ENCODE data around the gene PRF1.
"Not testable (repeated sequence)": the region's sequence is repeated elsewhere in the genome, so short reads cannot be mapped to it uniquely, and the experiment has no call there.

Gene PRF1

DNA sequence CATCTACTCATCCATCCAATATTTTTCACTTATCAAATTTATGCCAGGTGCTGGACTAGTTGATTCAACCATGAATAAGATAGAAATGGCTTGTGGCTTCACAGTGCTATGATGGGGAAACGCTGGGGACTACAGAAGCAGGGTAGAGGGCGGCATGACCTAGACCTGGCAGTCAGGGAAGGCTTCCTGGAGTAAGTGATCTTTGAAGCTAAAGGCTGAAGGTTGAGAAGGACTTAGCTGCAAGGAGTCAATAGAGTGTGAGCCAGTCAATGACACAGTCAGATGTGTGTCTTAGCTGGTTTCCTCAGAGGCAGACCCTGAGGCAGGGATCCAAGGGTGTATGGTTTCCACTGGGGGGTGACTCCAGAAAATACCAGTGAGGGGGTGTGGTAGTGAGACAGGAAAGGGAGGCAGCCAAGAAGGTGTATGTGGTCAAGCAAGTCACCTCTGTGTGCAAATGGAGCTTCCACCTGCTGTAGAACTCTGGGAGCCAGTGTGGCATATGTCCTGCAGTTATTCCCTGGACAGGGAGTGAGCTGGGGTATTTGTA is 10.3 kb downstream of the PRF1 start:
- no peak for DNase-seq

DNA sequence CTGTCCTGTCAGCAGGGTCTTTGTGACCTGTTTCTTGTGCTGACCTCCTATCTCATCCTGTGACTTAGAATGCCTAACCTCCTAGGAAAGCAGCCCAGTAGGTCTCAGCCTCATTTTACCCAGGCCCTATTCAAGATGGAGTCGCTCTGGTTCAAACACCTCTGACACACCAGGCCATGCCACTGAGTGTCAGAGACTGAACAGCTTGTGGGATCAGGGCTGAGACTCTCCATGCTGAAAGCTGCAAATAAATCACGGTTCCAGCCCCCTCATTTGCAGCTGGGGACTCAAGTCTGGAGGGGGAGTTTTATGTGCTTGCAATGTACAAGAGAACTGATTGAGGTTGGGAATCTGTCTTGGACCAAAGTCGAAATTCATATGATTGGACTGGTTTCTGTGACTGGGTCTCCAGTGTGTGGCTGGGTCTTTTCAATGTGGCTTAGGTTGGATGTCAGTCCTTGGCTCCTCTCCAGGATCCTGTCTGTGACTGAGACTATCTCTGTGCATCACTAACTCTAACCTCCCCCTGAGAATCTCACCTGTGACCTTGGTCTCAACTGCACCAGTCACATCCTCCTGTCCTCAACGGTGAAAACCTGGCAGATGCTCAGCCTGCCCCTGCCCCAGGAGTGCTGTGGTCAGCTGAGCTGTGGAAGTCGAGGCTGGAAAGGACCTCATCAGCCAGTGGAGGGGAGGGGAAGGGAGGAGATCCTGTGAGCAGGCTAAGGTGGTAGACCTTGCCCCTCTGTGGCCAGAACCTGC is 11.7 kb downstream of the PRF1 start:
- DNase-seq = no peak

DNA sequence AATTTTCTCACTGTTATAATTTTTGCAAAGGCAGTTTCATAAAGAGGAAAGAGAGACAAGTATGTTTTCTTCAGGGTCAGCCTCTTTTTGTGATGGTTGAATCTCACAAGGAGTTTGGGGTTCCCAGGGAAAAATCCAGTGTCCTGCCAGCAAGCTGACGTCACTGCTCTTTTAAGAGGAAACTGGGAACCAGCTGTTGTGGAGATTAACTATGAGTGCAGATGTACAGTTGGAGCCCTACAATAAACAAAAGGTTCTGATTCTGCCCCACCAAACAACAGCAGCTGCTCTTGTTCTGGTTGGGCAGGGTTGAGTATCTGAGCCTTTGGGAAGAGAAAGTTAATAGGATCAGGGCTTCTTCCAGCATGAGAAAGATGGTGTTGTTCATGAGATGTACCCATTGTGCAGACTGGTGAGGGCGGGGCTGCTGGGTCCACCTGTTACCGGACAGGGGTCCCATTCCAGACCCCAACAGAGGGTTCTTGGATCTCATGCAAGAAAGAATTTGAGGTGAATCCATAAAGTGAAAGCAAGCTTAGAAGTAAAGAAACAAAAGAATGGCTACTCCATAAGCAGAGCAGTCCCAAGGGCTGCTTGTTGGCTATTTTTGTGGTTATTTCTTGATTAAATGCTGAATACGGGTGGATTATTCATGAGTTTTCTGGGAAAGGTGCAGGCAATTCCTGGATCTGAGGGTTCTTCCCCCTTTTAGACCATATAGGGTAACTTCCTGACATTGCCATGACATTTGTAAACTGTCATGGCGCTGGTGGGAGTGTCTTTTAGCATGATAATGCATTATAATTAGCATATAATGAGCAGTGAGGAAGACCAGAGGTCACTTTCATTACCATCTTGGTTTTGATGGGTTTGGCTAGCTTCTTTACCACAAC is 12.5 kb downstream of the PRF1 start:
- peak; percentile 66 for DNase-seq

DNA sequence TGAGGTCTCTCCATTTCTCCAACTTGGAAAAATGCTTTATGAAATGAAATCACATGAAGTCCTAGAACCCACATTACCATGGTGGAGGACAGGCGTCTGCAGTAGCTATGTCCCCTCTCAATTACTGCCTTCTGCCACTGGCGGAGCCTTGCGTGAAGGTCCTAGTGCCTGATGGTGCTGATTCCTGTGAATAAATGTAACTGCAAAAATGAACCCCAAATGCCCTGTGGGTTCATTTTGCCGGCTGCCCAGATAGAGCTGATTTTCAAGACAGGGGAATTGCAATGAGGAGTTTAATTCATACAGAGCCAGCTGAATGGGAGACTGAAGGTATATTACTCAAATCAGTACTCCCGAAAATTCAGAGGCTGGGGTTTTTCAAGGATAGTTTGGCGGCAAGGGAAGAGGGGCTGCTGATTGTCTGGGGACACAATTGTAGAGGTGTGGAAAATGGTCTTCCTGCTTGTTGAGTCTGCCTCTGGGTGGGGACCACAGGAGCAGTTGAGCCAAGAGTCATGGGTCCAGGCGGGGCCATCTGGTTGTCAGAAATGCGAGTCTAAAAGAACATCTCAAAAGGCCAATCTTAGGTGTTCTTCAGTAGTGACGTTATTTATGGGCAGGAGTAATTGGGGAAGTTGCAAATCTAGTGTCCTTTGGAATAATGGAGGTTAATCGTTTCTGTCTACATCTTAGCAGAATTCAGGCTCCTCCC is 13.5 kb downstream of the PRF1 start:
- DNase-seq = no peak

DNA sequence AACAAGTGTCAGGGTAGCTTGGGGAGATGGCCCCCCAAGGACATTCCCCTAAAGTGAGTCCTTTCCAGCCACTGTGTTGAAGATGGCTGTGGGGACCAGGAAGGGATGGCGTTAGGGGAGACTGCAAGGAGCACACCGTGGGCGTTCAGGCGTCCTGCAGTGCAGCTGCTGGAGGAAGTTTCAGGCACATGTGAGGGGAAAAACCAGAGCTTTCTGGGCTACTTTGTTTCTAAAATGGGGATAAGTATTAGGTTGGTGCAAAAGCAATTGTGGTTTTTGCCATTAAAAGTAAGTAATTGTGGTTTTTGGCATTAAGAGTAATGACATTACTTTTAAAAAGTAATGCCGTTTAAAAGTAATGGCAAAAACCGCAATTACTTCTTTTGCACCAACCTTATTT is 14.3 kb downstream of the PRF1 start:
- DNase-seq = no peak

DNA sequence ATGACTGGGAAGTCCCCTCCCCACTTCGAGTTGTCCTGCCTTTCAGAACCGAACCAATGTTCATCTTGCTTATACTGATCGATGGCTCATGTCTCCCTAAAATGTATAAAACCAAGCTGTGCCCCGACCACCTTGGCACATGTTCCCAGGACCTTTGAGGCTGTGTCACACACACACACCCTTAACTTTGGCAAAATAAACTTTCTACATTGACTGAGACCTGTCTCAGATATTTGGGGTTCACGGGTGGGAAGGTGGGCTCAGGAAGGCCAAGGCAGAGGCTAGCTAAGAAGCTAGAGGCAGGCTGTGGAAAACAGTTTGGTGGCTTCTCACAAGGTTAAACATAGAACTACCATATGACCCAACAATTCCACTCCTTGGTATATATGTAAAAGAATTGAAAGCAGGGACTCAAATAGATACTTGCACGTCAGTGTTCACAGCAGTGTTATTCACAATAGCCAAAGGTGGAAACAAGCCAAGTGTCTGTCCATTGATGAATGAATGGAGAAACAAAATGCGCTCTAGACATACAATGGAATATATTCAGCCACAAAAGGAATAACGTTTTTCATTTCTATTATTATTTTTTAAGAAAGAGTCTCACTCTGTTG is 15.4 kb downstream of the PRF1 start:
- no peak for DNase-seq

DNA sequence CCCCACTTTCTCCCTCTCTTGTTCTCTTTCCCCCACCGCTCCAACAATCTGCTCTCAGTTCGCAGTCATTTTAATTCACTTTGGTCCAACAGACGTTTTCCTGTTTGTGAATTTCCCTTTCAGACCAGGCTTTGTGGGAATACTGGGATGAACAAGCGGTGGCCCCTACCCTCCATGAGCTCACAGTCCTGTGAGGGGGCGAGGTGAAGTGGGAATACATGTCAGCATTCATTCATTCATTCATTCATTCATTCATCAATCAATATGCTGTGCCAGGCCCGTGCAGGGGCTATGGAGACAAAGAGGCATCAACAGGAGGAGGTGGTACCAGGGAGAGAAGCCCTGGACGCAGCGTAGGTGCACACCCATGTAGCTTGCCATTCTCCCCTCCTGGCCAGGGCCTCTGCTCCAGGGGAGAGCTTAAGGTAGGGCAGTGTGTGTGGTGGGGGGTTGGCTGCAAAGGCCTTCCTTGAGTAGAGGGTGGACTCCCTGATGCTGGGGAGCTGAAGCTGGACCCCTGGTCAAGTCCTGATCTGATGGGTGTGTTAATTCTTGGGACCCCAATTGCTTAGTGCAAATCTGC is 16.1 kb downstream of the PRF1 start:
- no peak for DNase-seq

DNA sequence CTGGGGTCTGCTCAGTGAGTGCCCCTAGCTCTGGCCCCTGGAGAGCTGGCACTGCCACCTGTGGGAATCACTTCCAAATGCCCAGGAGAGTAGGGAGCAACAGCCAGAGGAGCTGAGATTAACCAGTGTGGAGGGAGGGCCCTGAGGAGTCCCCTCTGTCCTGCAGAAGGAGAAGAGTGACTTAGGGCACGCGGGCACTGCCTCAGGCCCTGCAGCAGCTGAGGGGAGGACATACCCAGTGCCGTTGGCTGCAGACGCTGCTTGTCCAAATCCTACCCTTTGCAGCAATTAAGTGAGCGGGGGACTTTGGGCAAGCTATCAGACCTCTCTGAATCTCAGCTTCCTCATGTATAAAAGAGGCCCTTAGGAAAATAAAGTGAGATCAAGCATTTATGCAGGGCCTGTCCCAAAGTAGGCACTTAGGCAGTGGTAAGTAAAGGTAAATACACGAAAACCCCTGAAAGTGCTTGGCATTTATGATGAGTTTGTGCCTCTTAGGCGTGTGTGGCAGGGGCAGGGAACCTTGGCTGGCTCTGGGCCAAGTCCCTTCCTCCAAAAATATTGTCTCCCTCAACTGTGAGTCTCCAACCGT is 16.9 kb downstream of the PRF1 start:
- no peak for DNase-seq

DNA sequence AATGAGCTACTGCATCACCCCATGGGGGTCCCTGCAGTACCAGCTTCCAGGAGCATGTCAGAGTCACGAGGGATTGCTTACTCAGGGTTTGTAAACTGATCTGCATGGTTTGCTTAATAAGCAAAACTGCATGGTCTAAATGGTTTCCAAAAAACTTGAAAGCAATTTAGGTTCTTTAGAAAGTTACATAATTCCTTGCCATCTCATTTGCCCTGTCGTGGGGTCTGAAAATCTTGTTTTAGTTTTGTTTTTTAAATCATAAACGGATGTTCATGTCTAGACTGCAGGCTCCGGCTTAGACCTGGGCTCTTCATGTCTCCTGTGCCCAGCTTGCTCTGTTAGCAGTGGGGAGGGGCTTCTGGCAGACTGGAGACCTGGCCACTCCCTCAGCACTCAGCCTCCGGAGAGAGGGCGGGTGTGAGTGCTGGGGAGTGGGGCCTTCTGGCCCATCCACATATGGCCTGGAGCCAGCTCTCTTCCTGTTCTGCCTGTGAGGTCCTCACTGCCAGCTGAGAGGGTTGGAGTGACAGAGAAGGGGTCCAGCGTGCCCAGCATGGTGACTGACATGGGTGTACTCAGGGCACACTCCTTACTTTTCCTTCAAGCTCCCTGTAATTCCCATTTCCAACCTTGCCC is 17.5 kb downstream of the PRF1 start:
- DNase-seq = peak; percentile 69

DNA sequence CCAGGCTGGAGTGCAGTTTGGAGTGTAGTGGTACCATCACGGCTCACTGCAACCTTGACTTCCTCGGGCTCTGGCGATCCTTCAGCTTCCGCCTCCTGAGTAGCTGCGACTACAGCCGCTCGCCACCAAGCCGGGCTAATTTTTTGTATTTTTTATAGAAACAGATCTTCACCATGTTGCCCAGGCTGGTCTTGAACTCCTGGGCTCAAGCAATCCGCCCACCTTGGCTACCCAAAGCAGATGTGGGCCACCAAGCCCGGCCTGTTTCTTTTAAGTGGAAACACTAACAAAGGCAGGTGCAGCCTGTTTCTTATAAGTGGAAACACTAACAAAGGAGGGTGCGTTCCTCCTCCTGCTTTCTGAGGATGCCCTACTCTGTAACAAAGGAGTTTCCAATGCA is 18.2 kb downstream of the PRF1 start:
- DNase-seq = peak; percentile 41

DNA sequence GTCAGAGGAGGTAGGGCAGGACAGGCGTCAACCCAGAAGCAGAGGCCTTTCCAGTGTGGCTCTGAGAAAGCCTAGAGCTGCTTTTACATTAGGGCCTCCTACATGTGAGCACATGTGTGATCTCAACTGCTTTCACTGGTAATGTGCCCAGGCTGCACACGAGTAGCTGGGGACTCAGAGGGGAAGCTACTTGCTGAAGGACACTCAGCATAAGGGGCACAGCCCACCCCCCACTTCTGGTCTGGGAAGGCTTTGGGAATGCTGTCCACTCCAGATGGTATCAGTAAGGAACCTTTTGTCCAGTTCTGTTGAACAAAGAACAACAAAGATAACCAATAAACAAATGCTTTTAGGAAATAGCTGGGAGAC is 18.9 kb downstream of the PRF1 start:
- DNase-seq = no peak

DNA sequence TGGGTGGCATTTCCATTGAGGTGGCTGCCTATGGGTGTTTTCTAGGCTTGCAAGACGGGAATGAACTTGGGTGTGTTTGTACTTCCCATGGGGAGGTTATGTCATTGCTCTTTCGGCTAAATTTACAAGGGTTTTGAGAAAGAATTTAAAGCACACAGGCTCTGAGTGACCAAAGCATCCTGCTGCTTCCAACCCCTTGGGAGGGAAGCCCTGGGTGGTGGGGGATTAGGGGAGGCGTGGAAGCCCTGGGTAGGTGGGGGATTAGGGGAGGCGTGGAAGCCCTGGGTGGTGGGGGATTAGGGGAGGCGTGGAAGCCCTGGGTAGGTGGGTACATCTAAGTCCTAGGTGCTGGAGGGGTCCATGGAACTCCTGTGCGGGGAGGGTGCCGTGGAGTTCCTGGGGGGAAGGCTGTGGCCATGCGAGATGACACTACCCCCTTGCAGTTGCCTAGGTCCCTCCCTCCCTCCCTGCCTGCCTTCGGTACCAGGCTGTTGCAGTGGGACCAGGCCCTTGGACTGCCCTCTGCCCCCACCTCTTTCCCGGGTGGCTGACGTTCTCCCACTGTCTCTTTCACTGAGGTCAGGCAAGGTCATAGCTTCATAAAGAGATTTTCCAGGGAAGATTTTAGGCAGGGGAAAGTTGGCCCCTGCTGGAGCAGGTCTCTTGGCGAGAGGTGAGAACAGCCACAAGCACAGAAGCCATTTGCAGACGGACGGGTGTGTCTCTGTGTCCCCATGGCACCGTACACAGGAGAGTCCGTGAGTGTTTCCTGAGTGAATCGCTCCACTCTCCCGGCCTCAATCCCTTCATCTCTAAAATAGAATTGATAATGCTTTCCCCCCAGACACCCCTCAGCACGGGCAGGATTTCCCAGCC is 19.5 kb downstream of the PRF1 start:
- DNase-seq = no peak

DNA sequence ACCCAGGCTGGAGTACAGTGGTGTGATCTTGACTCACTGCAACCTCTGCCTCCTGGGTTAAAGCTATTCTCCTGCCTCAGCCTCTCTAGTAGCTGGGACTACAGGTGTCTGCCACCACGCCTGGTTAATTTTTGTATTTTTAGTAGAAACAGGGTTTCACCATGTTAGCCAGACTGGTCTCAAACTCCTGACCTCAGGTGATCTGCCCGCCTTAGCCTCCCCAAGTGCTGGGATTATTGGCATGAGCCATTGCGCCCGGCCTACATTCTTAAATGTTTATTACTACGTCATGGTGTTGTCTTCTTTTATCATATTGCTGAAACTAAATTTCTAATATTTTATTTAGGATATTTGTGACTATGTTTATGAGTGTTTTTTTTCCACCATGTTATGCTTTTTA is 21.4 kb downstream of the PRF1 start:
- not testable (repeated sequence) for DNase-seq

DNA sequence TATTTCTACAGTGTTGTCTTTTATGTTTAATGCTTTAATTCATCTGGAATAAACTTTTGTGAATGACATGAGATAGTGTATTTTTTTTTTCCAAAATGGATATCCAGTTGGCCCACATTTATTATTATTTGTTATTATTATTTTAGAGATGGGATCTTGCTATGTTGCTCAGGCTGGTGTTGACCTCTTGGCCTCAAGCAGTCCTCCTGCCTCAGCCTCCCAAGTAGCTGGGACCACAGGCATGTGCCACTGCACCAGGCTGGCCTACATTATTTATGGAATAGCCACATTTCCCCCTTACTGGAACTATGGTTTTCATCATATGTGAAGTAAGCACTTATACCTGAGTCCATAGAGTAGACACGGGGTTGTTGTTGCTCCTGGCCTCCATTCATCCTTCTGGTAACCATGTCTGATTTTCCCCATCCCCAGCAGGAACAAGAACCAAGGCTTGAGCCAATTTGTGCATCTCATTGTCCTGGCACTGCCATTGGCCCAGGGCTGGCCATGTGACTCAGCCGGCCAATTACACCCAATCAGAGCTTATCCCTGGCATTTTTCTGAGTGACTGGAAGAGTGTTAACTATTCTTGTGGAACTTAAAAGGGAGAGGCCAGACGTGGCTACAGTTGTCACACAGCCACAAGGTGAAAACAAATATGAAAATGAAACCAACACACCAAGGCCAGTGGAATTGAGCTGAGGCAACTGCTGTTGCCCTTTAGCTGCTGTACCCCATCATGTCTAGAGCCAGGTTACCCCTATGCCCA is 23.1 kb downstream of the PRF1 start:
- DNase-seq = peak; percentile 38

DNA sequence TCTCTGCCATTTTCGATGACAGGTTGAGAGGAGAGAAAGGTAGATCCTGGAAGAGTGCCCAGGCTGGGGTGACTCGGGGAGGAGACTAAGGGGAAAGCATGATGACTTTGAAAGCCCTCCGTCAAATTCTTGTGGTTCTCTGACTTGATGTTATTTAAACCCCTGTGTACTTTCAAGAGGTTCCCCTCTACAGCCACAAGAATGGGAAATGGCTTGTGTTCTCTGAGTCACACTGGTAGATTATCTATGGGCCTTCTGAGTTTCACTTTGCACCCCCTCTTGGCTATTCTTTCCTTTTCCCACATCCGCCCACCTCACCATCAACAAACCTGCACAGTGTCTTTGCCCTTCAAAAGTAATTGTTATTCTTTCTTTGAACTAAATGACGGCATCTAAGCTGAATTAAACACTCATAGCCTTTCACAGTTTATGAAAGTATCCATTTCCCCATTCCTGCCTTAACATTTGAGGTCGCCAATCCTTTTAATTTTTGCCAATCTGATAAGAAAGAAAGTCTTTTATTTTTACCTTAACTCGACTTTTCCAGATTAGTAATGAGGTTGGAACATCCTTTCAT is 24.1 kb downstream of the PRF1 start:
- DNase-seq = no peak

DNA sequence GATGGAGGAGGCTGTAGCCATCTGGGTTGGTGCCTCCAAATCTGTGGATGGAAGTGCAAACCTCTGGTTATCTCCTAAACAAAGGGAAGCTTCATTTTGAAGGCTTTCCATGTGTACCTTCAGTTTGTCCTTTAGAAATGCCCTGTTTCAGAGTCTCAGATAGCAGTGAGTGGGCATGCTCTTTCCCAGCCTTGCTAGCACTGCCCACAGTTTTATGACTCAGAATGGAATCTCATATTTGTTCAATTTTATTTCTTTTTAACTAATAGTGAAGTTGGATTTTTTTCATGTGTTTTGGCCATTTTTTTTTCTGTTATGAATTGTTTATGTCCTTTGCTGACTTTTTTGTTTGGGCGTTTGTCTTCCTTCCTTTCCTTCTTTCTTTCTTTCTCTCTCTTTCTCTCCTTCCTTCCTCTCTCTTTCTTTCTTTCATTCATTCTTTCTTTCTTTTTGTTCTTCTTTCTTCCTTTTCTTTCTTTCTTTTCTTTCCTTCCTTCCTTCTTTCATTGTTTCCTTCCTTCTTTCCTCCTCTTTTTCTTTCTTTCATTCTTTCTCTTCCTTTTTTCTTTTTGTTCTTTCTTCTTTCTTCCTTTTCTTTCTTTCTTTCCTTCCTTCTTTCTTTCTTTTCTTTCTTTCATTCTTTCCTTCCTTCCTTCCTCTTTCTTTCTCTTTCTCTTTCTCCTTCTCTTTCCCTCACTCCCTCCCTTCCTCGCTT is 25.6 kb downstream of the PRF1 start:
- DNase-seq = peak; percentile 35

DNA sequence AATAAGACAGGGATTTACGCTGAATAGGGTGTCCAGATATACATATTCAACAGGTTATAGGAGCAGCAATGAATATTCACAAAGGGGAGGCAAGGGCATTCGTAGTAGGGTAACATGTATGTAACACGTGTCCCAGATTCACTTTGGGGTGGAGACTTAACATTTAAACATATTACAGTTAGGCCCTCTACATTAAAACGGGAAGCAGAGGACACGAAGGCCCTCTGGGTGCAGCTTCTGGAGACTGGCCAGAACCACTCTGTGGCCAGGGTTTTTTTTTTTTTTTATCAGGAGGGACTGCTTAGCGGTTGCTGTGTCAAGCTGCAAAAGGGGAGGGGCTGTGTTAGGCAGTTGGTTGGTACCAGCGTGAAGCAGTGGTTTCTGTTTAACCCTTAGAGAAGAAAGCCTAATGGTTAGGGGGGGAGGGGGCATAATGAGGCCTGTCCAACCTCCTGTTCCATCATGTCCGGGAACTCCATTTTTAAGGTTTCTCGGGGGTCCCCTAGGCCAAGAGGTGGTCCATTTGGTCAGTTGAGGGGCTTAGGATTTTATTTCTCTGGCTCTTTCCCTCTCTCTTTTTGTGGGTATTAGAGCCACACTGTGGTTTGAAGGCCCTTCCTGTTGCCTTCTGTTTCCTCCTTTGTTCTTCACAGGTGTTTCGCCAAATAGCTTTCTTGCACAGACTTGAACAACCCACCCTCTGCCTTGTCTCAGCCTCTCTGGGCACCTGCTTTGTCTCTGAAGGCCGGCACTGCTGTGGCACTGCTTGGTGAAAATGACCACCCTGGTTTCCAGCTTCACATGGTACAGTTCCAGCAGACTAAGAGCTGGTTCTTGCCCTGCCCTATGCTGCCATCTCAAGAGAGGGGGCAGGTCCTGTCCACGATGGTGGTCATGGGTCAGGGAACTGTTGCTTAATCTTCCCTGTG is 26.4 kb downstream of the PRF1 start:
- DNase-seq = peak; percentile 75

DNA sequence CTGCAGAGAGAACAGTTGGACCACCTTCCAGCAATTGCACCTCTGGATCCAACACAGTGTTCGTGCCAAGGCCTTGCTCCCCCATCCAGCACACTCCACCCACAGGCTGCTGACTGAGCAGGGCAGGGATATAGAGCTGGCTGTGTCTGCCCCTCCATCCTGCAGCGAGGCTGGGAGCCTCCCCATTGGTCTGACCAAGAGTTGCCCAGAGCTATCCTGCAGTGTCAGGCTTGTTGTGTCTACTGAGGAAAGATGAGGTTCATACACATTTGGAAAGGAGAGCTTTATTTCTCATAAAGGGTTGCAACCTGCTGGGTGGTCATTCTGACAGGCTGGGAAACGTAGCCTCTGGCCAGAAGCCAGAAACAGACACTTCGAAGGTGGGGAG is 27.1 kb downstream of the PRF1 start:
- DNase-seq = no peak
